Tibial nerve (tissue), 3 donors: ENCODE measurements around the gene SRSF9.

Experiments
- POLR2A ChIP-seq, 2 donors: fragments of 450-650 bp; IDR thresholded peaks; one replicate each; pipeline ENCODE4 v1.6.1; 2017; ENCODE audit warnings: antibody characterized with exemption in 2 of 2, mild to moderate bottlenecking in 2 of 2, moderate library complexity in 2 of 2
- TF ChIP-seq, protein P1 (sequence below), 5 experiments: fragments of 200-600 bp in 3 of 5; fragments of 450-650 bp in 2 of 5; sonication (generic) in 3 of 5; IDR thresholded peaks; one replicate each; pipeline ENCODE4 v1.5.1; 2016 to 2019; ENCODE audit warnings: antibody characterized with exemption in 5 of 5, mild to moderate bottlenecking in 3 of 5, moderate library complexity in 2 of 5

DNA sequence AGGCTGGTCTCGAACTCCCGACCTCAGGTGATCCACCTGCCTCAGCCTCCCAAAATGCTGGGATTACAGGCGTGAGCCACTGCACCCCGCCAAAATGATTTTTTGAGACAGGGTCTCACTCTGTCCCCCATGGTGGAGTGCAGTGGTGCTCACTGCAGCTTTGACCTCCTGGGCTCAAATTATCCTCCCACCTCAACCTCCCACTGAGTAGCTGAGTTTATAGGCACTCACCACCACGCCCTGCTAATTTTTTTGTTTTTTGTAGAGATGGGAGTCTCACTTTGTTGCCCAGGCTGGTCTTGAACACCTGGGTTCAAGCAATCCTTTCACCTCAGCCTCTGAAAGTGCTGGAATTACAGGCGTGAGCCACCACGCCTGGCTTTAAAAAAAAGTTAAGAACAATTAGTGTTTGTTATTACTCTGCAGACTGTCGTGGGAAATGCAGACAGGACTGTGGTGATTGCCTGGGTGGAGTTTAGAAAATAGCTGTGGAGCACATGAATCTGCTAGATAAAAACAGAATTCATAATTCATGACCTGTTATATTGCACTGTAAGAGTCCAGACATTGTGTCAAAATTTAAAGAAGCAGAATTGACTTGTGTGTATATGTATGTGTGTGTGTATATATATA, 40.8 kb downstream of the SRSF9 start:
- TF ChIP-seq, protein P1, sequence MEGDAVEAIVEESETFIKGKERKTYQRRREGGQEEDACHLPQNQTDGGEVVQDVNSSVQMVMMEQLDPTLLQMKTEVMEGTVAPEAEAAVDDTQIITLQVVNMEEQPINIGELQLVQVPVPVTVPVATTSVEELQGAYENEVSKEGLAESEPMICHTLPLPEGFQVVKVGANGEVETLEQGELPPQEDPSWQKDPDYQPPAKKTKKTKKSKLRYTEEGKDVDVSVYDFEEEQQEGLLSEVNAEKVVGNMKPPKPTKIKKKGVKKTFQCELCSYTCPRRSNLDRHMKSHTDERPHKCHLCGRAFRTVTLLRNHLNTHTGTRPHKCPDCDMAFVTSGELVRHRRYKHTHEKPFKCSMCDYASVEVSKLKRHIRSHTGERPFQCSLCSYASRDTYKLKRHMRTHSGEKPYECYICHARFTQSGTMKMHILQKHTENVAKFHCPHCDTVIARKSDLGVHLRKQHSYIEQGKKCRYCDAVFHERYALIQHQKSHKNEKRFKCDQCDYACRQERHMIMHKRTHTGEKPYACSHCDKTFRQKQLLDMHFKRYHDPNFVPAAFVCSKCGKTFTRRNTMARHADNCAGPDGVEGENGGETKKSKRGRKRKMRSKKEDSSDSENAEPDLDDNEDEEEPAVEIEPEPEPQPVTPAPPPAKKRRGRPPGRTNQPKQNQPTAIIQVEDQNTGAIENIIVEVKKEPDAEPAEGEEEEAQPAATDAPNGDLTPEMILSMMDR (IDR thresholded peaks at IDR 0.05): no peak
- no peak for TF ChIP-seq POLR2A (IDR thresholded peaks at IDR 0.05)
